Epithelial cell of proximal tubule (primary cell): Measurements from ENCODE around the gene ZNF501. TPM values are rescaled to one million over a fixed set of nuclear protein-coding genes. Genes with fewer than 3 reads are reported as not detected.

ENCODE experiments used
- DNase-seq: peaks from one replicate; pipeline ENCODE4 v3.0.0-alpha.2; 2011; ENCODE audit warnings: low read depth
- H3K4me3 ChIP-seq: 2 replicates; pipeline ENCODE4 v1.5.1; 2011; ENCODE audit warnings: low read depth, mild to moderate bottlenecking, low read length
- total RNA-seq: library from RNA; depleted of rRNA; stranded (reverse); fragments of >200 nt; gene quantifications from 2 replicates; pipeline ENCODE4 v1.2.3, GENCODE V29; 2015
- TF ChIP-seq, protein P1 (sequence below): conservative IDR thresholded peaks from 2 replicates; pipeline ENCODE4 v1.5.1; 2012; ENCODE audit warnings: low read depth, mild to moderate bottlenecking, low read length

ZNF501 gene
- total RNA-seq, 1 donor from 2014 or later = 2.4 TPM

- no peak for DNase-seq
- TF ChIP-seq, protein P1, sequence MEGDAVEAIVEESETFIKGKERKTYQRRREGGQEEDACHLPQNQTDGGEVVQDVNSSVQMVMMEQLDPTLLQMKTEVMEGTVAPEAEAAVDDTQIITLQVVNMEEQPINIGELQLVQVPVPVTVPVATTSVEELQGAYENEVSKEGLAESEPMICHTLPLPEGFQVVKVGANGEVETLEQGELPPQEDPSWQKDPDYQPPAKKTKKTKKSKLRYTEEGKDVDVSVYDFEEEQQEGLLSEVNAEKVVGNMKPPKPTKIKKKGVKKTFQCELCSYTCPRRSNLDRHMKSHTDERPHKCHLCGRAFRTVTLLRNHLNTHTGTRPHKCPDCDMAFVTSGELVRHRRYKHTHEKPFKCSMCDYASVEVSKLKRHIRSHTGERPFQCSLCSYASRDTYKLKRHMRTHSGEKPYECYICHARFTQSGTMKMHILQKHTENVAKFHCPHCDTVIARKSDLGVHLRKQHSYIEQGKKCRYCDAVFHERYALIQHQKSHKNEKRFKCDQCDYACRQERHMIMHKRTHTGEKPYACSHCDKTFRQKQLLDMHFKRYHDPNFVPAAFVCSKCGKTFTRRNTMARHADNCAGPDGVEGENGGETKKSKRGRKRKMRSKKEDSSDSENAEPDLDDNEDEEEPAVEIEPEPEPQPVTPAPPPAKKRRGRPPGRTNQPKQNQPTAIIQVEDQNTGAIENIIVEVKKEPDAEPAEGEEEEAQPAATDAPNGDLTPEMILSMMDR = no peak
- peak overlapping the region; percentile 94 for H3K4me3 ChIP-seq
These were observed 33.3 kb downstream of the ZNF501 start for GRCh38 chr3:44762690-44763089.

GRCh38 chr3:44764248-44764647 is 34.8 kb downstream of the ZNF501 start:
- TF ChIP-seq, protein P1 = no peak
- no peak overlapping the region for H3K4me3 ChIP-seq
- no peak for DNase-seq

DNA sequence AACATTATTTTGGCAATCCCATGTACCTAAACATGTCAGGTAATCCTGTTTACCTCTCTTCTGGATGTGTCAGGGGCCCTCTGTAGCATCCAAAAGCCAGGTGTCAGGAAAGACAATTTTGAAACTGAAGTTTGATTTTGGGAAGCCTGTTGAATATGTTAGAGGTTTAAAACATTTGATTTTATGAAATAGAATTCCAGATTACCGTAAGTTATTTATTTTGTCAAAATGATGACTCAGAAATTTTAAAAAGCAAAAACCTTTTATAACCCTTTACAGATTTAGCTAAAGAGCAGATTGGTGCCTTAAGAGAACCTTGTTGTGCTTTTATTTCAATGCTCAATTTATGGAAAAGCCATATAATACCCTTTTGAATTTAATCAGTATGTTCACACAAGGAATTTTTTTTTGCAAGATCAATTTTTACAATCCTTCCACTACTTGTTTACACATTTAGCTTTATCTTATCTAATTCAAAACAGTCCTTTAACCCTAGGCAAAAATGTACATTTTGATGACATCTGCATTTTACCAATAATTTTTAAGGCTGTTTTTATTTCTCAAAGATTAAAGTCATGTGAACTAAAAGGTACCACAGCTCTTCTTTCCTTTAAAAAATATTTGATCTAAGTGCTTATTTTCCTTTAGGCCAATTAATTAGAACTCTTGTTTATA is 42.1 kb downstream of the ZNF501 start:
- no peak overlapping the region for H3K4me3 ChIP-seq
- no peak for DNase-seq
- TF ChIP-seq, protein P1 = no peak

GRCh38 chr3:44772099-44772442 is 42.6 kb downstream of the ZNF501 start:
- no peak for DNase-seq
- H3K4me3 ChIP-seq = no peak overlapping the region
- TF ChIP-seq, protein P1 = no peak

DNA sequence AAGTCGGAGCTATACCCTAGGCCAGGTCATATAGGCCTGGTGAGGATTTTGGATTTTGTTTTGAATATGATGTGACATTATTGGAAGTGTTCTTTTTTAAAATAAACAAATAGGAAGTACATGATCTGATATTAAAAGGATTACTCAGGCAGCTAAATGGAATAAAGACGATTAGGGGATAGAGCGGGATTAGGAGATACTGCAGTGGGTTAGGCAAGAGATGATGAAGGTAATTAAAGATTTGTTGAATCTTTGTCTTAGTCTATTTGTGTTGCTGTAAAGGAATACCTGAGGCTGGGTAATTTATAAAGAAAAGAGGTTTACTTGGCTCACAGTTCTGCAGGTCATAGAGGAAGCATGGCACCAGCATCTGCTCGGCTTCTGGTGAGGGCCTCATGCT is 53.5 kb downstream of the ZNF501 start:
- TF ChIP-seq, protein P1 = no peak
- H3K4me3 ChIP-seq = no peak overlapping the region
- DNase-seq = no peak

Other genes with a start within 250 kb of the ZNF501 start
- gene ZKSCAN7, start 174.4 kb upstream of the ZNF501 start, total RNA-seq = 3.5 and 5.7 TPM in 2 replicates
- gene ZNF660, start 144.7 kb upstream of the ZNF501 start, total RNA-seq = 1.7 and 2.5 TPM in 2 replicates
- gene ZNF197, start 104.6 kb upstream of the ZNF501 start, total RNA-seq = 4.8 and 7.3 TPM in 2 replicates
- 3.6 and 8.3 TPM in 2 replicates for gene ZNF35, start 80.9 kb upstream of the ZNF501 start, total RNA-seq
- 2.2 and 4.7 TPM in 2 replicates for gene ZNF502, start 17.0 kb upstream of the ZNF501 start, total RNA-seq
- gene KIAA1143, start 32.0 kb downstream of the ZNF501 start, total RNA-seq = 17.0 and 17.2 TPM in 2 replicates
- gene KIF15, start 32.2 kb downstream of the ZNF501 start, total RNA-seq = 11.8 and 16.6 TPM in 2 replicates
- 20.1 and 22.3 TPM in 2 replicates for gene TMEM42, start 132.3 kb downstream of the ZNF501 start, total RNA-seq
- 0.07 TPM in 1 of 2 replicates, not detected in the other for gene TGM4, start 145.0 kb downstream of the ZNF501 start, total RNA-seq
- 38.9 and 65.8 TPM in 2 replicates for gene ZDHHC3, start 246.5 kb downstream of the ZNF501 start, total RNA-seq
- gene EXOSC7, start 246.6 kb downstream of the ZNF501 start, total RNA-seq = 68.3 and 85.1 TPM in 2 replicates